ENCODE data around the gene COL4A2.

The COL4A2 gene

DNA sequence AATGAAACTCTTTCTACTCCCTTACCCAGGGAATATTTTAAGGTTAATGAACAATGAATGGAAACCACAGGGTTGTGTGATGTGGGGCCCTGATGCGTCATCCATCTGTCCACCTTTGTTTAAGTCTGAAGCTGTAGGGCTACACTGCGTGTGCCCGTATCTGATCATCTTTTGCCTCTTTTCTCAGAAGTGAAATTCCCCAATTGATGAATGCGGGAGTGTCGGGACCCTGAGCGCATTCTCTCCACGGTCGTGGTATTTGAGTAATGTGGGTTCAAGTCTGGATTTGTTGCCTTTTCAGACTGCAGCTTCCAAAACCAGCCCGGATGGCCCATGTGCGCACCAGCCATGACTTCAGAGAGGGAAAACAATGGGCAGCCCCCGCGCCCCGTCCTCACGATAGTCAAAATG, 112.3 kb downstream of the COL4A2 start:
- no peak for DNase-seq (ENCODE audit: low read depth)

DNA sequence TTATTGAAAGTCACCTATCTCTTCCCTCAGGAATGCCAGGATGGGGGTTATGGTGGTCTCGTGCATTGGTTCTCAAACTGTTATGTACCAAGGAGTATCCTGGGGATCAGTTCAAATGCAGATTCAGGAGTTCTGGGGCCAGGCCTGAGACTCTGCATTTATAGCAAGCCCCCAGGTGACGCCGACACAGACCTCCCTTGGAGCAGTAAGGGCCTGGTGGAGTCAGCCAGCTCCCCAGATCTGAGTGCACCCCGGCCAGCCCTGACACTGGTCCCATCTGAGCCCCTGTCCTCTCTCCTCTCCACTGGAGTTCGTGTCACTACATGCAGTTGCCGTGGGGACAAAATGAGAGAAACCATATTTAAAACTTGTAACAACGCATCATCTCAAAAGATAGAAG, 112.9 kb downstream of the COL4A2 start:
- no peak for DNase-seq (ENCODE audit: low read depth)

DNA sequence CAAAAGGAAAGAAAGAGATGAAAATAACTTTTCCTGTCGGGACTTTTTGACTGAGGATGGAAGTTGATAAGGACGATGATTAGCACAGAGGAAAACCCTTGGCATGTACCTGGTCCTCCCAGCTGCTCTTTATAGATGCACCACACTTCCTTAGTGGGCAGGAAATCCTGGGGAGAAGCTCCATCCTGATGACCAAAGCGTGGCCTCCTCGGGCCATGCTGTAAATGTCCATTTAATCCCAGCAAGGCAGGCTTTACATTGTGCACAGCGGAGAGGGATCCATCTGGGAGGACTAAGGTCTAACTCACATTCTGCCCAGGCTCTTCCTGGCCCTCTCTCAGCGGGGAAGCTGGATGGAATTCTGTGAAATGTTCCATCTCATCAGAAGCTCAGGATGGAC, 113.5 kb downstream of the COL4A2 start:
- no peak for DNase-seq (ENCODE audit: low read depth)

DNA sequence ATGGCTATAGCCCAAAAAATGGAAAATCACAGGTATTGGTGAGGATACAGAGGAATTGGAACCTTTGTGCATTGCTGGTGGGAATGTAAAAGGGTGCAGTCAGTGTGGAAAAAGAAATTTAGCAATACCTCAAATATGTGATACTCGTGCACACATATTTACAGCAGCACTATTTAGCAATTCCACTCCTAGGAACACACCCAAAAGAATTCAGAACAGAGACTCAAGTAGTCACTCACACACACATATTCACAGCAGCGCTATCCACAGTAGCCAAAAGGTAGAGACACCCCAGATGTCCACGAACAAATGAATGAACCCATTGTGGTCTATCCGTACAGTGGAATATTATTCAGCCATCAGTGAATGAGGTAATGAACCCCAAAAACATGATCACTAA, 114.0 kb downstream of the COL4A2 start:
- DNase-seq (ENCODE audit: low read depth) = no peak

DNA sequence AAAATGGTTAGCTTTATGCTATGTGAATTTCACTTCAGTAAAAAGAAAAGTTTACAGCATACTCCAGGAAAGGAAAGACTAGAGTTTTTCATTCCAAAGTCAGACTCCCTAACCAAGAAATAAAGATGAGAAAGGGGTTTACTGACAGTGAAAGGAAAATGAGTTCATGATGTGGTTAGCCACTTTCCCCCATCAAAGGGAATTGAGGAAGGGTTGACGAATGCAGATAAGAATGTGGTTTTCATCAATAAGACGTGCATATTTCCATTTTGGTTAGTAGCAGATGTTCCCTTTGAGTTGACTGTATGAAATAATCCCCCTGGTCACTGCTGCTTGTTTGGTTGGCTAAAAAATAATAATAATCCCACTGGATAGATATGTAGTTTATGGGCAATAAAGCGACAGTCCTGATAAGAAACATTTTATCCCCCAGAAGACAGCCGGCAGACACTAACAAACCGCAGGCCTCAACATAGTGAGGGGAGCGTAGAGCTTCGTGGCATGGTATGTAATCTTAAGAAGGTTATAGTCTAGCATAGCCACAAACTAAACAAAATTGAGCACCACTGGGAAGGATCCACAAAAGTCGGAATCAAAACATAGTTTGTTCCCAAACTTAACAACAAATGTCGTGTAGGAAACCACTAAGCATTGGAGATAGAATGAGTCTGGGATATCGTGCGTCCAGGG, 114.8 kb downstream of the COL4A2 start:
- DNase-seq (ENCODE audit: low read depth) = no peak

DNA sequence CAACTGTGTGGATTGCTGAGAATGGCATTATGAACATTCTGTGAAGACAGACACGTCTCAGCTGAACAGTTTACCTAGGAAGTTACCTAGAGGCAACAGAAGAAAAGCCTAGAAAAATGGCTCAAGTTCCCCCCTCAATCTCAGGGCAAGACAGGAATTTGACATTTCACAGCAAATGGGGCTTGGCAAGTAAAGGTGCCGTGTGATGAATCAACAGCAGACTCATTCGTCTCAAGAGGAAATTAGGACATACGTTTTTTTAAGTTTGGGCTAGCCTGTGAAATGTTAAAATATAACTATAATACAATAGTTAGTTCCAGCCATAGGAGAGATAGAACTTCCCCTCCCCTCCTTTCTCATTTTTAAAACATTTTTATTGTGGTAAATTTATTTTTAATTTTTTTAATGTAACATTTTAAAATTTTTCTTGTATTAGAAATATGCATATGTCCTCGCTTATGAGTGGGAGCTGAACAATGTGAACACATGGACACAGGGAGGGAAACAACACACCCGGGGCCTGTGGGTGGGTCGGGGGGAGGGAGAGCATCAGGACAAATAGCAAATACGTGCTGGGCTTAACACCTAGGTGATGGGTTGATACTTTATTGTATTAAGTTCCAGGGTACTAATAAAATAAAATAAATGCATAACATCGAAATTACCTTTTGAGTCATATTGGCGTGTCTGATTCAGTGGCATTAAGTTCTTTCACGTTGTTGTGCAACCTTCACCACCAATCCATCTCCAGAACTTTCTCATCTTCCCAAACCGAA, 116.0 kb downstream of the COL4A2 start:
- DNase-seq (ENCODE audit: low read depth) = no peak

DNA sequence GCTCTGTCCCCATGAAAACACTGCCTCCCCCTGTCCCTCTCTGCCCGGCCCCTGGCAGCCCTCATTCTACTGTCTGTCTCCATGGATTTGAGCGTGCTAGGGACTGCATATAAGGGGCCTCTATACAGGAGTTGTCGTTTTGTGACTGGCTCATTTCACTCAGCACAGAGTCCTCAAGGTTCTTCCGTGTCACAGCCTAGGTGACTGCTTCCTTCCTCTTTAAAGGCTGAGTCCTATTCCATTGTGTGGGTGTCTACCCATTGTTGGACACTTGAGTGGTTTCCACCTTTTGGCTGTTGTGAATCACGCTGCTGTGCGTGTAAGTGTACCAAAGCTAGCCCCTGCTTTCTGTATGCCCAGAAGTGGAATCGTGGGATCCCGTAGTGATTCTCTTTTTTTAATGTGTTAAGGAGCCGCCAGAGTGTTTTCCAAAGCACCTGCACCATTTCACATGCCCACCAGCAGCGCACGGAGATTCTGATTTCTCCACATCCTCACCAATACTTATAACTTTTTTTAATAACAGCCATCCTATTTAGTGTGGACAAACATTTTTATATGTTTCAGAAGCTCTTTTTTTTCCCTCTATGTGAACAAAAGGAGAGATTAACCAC, 116.7 kb downstream of the COL4A2 start:
- DNase-seq (ENCODE audit: low read depth) = no peak

DNA sequence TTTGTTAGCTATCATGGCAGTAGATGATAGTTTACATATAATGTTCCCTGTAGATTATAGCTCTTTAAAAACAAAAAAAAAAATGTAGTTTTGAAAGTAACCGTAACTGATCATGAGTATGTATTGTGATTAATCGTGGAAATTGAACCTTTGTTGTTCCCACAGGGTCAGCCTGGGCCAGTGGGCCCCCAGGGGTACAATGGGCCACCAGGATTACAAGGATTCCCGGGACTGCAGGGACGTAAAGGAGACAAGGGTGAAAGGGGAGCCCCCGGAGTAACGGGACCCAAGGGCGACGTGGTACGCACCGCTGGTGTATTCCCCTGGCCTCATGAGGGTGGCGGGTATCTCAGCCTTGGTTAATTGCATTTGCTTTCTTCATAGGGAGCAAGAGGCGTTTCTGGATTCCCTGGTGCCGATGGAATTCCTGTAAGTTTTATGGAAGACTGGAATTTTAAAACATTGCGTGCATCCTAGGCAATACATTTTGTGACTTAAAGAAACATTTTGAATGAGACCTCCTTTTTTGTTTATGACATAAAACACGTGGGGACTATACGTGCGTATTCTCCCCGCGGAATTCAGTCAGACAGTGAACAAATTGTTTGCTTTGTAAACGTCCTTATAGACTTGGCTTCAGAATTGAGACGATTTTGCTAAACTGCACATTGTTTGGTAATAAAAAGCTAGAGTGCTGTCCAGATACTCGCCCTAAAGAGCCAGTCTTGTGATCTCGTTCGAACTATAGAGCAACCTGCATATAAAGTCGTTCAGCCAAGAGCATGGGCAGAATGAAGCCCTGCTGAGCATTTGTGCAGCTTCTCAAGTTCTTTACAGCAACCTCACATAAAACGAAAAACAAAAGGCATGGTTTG, 117.7 kb downstream of the COL4A2 start:
- no peak for DNase-seq (ENCODE audit: low read depth)

DNA sequence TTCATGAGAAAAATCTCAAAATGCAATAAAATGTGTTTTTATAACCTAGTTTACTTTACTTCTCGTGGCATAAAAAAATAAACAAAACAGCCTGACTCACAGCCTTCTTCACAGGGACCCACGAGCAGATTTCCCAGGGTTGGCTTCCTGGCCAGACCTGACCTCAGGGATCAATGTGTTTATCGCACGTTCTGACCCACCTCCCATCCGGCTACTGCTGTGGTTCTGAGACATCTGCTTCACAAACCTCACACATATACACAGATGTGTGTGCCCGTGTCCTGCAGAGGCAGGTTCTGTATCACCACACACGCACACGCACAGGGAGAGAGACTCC, 118.3 kb downstream of the COL4A2 start:
- no peak for DNase-seq (ENCODE audit: low read depth)

DNA sequence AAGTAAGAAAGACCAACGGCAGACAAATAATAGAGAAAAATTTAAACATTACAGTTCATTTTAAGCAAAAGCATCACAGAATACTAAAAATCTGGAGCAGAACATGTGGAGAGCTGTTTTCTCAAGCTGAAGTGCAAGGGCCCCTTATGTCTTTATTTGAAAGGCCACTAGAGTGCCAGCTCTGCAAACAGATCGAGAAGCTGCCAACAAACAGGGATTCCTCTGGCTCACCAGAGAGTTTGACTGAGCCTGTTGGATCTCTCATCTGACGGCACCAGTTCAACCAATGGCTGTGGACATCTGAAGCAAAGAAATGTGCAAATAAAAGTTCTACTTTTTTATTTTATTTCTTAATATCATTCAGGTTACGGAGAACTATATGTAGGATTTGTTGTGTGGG, 119.7 kb downstream of the COL4A2 start:
- DNase-seq (ENCODE audit: low read depth) = no peak

DNA sequence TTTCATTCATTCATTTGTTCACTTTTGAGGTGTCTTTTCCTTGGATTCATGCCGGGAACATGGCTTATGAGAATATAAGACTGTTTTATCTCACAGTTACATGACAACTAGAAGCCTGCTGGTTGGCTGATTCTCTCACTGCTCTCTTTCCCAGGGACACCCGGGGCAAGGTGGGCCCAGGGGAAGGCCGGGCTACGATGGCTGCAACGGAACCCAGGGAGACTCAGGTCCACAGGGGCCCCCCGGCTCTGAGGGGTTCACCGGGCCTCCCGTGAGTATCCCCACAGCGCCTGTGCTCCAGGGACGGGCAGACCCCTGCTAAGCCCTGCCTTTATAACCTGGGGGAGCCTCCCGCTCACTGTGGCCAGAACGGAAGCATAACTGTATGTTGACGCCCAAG, 121.2 kb downstream of the COL4A2 start:
- no peak for DNase-seq (ENCODE audit: low read depth)

DNA sequence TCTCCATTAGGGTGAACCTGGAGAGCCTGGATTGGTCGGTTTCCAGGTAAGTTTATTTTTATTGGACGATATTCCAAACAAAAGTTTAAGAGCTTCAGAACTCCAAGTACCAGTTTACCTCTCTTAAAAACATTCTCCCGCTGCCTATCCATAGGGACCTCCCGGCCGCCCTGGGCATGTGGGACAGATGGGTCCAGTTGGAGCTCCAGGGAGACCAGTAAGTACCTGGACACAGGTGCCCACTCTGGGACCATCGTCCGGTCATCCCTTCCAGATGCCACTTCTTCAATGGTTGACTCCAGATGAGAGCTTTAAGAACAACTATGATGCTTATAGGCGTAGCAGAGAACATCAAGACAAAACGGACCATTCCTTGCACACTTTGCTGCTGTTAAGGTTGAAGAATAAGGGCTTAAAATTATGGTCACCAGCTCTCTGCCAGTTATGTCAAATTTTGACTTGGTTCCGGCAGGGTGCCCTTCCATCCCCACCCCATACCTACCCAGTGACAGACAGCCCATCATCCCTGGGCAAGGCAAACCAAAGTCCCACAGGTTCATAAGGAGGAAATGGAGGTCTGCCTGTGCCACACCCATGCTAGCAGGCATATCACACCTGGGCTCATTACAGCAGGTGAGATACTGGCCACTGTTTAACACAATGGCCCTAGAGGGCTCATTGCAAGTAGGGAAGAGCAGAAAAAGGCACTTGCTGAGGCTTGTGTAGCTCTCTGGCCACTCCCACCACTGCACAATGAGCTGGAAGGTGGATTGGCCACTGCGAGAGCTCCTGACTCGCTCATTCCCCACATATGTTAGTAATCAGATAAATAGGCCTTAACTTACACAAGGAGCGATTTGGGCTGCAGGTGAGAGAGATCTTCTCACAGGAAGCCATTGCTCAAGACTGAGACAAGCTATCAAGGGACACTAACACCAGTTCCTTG, 123.6 kb downstream of the COL4A2 start:
- no peak for DNase-seq (ENCODE audit: low read depth)

DNA sequence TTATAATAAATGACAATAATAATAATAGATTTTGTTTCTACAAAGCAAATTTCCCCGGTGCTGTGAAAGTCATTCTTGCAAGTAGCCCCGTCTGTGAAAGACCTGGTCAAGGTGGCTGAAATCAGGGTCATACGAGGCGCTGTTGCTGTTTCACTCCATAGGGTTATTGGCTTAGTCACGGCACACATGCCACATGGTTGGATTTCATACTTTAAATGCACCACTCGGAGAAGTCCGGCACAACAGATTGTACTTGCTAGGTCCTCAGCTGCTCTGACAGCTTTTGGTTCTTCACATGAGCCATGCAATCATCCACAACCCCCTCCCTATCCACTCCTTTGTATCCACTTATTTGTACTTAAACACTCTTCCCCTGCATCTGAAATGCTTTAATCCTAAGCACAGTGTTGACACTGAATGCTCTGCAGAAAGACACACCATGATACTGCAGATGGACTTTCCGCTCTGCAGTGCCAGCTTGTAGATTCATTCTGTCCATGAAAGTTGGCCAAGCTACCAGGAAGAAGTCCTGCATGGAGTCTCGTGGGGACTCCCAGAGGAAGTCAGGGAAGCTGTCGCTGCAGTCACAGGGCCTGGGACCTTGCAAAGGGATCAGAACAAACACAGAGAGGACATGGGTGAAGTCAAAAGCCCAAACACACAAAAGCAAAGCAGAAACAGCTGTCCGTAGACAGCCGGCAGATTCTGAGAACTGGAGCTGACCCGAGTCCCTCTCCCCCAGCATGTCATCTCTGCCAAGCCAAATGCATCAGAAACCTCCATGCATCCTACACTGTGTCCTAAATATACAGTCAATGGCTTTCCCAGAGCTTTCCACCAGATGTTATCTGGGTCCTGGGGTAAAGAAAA, 124.6 kb downstream of the COL4A2 start:
- no peak for DNase-seq (ENCODE audit: low read depth)

DNA sequence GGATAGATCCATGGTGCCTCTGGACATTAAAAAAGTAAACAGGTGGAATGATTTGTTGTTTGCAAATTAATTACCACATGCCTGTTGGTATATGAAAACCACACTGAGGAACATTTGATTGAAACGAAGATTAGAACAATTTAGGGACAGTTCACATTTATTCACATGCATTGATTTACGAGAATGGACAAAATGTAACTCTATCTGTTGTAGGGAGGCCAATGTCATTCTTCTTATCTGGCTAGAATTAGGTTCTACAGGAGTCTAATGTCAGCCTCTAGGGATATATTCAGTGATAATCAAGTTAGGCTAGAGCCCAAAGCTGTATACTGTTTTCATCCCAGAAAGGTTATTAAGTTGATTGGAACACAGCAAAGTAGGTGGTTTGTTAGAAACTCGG, 125.4 kb downstream of the COL4A2 start:
- DNase-seq (ENCODE audit: low read depth) = no peak

DNA sequence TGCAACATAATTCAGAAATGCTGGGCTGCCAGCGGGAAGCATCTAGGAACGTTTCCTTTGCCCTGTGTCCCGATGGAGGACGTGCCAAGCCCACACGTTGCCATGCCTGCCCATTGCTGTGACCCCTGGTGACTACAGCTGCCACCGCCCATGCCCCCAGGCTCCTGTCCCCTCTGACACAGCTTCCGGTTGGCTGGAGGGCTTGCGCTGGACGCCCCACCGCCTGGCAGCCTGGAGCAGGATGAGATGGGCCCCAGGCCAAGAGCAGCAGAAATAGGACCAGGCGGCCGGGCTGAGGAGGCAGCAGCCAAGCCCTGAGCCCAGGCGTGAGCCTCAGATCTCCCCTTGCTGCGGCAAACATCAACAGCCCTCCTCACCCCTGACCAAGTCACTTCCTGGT, 125.9 kb downstream of the COL4A2 start:
- DNase-seq (ENCODE audit: low read depth) = no peak

DNA sequence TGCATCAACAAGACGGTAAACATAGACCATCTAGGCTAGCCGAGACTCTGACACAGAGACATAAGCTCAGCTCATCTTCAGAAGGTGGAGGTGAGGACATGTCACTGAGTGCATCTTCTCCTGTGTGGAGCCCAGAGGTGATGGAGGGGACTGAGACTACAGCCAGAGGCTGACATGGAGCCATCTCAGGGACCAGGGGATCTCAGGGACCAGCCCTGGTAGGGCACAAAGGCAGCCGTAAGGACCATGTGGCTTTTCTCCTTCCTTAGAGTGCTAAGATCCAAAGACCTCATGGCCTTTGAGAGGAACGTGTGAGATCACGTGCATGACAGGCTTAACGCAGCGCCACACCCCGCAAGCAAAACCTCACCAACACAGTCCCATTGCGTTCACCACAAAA, 127.5 kb downstream of the COL4A2 start:
- no peak for DNase-seq (ENCODE audit: low read depth)

DNA sequence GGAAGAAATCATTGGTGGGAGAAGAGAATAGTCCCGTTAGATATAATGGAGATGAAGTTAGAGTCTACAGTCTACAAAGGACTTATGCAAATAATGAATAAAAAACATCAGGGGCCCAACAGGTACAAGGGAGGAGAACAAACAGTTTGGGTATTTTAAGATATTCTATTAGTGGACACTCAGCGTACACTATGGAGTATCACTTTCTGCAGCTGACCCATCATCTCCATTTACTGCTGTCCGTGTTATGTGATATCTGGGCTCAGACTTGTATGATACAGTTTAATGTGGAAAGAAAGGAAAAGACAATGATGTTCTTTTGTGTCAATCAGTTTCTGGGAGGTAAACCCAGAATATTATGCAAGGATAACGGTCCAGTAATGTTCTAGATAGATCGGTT, 128.2 kb downstream of the COL4A2 start:
- no peak for DNase-seq (ENCODE audit: low read depth)

DNA sequence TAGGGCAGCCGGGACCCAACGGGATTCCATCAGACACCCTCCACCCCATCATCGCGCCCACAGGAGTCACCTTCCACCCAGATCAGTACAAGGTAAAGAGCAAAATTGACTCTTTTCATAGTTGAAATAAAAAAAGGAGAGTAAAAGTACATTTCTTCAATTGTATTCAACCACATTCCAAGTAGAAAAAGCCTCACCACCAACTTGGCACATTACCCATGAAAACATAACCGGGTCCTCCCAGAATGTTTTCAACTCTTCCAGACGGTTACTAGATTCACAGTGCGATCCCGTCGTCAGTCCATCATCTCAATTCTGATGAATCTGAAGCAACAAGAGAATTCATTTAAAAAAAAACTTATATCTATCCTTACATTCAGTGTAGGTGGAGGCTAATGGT, 129.2 kb downstream of the COL4A2 start:
- no peak for DNase-seq (ENCODE audit: low read depth)

DNA sequence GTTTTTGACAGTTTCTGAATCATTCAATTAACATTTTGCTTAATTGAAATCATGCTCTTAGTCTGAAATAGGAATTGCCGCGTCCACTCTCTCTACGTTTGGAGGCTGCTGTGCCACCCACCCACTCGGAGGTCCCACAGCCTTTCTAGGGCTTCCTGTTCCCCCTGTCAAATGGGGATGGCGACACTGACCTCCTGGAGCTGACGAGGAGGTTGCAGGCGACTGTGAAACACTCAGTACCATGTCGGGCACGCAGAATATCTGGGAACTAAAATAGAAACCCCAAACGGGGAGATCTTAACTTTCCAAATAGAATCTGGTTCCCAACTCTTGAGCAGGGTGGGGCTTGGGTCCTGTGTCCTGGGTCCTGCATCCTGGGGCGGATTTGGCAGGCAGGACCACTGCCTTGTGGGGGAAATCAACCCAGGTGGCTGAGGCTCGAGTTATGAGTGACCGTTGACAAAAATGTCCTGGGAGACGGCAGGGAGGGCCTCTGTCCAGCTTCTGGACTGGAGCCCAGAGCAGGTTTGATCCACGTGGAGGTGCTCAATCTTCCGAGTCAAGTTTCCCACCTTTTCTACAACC, 129.8 kb downstream of the COL4A2 start:
- no peak for DNase-seq (ENCODE audit: low read depth)

DNA sequence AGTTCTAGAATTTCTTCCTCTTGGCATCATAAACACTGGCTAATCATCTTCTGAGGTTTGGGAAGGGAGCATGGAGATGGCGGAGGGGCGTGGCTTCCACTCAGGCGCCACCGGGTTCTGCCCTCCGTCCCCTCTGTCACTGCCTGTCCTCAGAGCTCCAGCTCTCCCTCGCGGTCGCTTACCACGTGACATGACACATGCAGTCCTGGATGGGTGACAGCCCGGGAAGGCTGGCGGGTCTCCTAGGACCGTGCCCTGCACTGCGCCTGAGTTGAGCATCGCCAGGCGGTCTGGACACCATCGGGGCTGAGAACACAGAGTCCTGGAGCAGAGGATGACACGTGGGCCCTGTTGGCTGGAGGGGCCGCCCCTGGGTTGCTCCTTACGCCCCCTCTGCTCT, 131.1 kb downstream of the COL4A2 start:
- DNase-seq (ENCODE audit: low read depth) = no peak

Measured in activated T-cell treated with anti-CD3 and anti-CD28 coated beads for 24 hours (primary cell).